K562 (cell line): Measurements from ENCODE around the gene GNRH2. TPM values are rescaled to one million over a fixed set of nuclear protein-coding genes. Genes with fewer than 3 reads are reported as not detected.
A peak's percentile ranks its signal among the peaks of the same experiment; 100 is the strongest.

ENCODE experiments used
- ATAC-seq: fragments of 200-7000 bp; cut with Tn5 transposase; 3 replicates; pipeline ENCODE4 v1.9.1; 2020; ENCODE audit warnings: moderate library complexity
- BruUV-seq: library from RNA; stranded (reverse); fragments of 400-500 nt; replicated peaks from 2 replicates; lab custom pipeline; 2021; lab: Mats Ljungman, UMichigan
- CTCF ChIA-PET: fragments of 300-600 bp; formaldehyde crosslinking; extraction: SDS; loops from one replicate; lab custom pipeline; 2021; ENCODE audit warnings: low intra/inter-chr PET ratio; lab: Yijun Ruan, JAX
- POLR2A ChIA-PET: fragments of 300-600, 350-650 bp; sonication (Branson Sonifier 250); formaldehyde crosslinking; extraction: SDS; loops from one replicate; lab custom pipeline; 2021; ENCODE audit warnings: antibody characterized with exemption, inconsistent platforms; lab: Yijun Ruan, JAX
- DNase-seq, 4 experiments: peaks; one replicate each; pipeline versions ENCODE4 v3.0.0 to v3.0.0-alpha.2; 2011 to 2018; ENCODE audit warnings: low spot score in 3 of 4, mixed read lengths in 3 of 4; ENCODE audit errors: extremely low read depth in 1 of 4
- FAIRE-seq: peaks from 2 replicates; lab custom pipeline; 2011; peaks lifted over from hg19 to GRCh38; lab: Jason Lieb, UNC
- H2AFZ ChIP-seq: 2 replicates; pipeline ENCODE4 v1.6.0; 2011; ENCODE audit warnings: low read depth, low read length, control low read depth, inconsistent platforms
- H3K27ac ChIP-seq: fragments of 200-600 bp; 3 replicates; pipeline ENCODE4 v1.8.0; 2011; ENCODE audit warnings: low read depth, mild to moderate bottlenecking, control low read depth, inconsistent platforms, low read length, moderate library complexity, mixed read lengths; ENCODE audit errors: extremely low read depth
- H3K27me3 ChIP-seq, 2 experiments: fragments of 300-600 bp in 1 of 2; 2 replicates in 1 of 2; 3 replicates in 1 of 2; pipeline versions ENCODE4 v1.6.0 to v1.8.0; 2011; ENCODE audit warnings: inconsistent platforms in 2 of 2, low read length in 2 of 2, mild to moderate bottlenecking in 1 of 2, mixed read lengths in 1 of 2, moderate library complexity in 1 of 2; ENCODE audit not compliant: control insufficient read depth in 2 of 2, insufficient read depth in 2 of 2
- H3K36me3 ChIP-seq: fragments of 300-600 bp; 3 replicates; pipeline ENCODE4 v1.8.0; 2011; ENCODE audit warnings: mild to moderate bottlenecking, low read length, inconsistent platforms; ENCODE audit not compliant: control insufficient read depth, insufficient read depth
- H3K4me1 ChIP-seq, 2 experiments: fragments of 200-600 bp in 1 of 2; replicated peaks in 1 of 2; 2 replicates in 1 of 2; 3 replicates in 1 of 2; pipeline versions ENCODE4 v1.5.1 to v1.8.0; 2011; ENCODE audit warnings: inconsistent platforms in 2 of 2, low read length in 2 of 2, mild to moderate bottlenecking in 1 of 2, mixed read lengths in 1 of 2, moderate library complexity in 1 of 2; ENCODE audit not compliant: control insufficient read depth in 2 of 2, insufficient read depth in 2 of 2
- H3K4me2 ChIP-seq: 2 replicates; pipeline ENCODE4 v1.6.1; 2011; ENCODE audit warnings: low read length, control low read depth, inconsistent platforms, mixed read lengths; ENCODE audit not compliant: insufficient read depth
- H3K4me3 ChIP-seq: fragments of 200-600 bp; sonication (generic), shearing (Covaris generic); 2 replicates; pipeline ENCODE4 v1.5.1; 2016; ENCODE audit warnings: control low read depth, inconsistent platforms
- H3K79me2 ChIP-seq: fragments of 200-600 bp; 3 replicates; pipeline ENCODE4 v1.8.0; 2011; ENCODE audit warnings: low read length, inconsistent platforms; ENCODE audit not compliant: control insufficient read depth, insufficient read depth
- H3K9ac ChIP-seq, 2 experiments: 2 replicates each; pipeline versions ENCODE4 v1.6.0 to v1.6.1; 2011; ENCODE audit warnings: low read depth in 2 of 2, low read length in 2 of 2, control low read depth in 1 of 2, inconsistent platforms in 1 of 2, mild to moderate bottlenecking in 1 of 2, mixed read lengths in 1 of 2; ENCODE audit not compliant: insufficient read depth in 1 of 2
- H3K9me1 ChIP-seq: one replicate; pipeline ENCODE4 v1.6.0; 2011; ENCODE audit warnings: inconsistent platforms, mild to moderate bottlenecking, low read length, moderate library complexity; ENCODE audit not compliant: control insufficient read depth, insufficient read depth
- H3K9me3 ChIP-seq: replicated peaks from 2 replicates; pipeline ENCODE4 v1.5.1; 2011; ENCODE audit warnings: low read depth, low read length, inconsistent platforms; ENCODE audit not compliant: control insufficient read depth, insufficient read depth
- H4K20me1 ChIP-seq: replicated peaks from 2 replicates; pipeline ENCODE4 v1.6.1; 2011; ENCODE audit warnings: low read length, inconsistent platforms, mixed read lengths; ENCODE audit not compliant: control insufficient read depth, insufficient read depth
- ETV5 ChIP-seq: sonication (generic); formaldehyde crosslinking; IDR thresholded peaks from 2 replicates; pipeline ENCODE4 v1.4.0; 2020; ENCODE audit warnings: low read depth, mild to moderate bottlenecking, missing genetic modification reagents
- ZNF232 ChIP-seq: sonication (generic); formaldehyde crosslinking; IDR thresholded peaks from 2 replicates; pipeline ENCODE4 v1.8.0; 2022; ENCODE audit warnings: mild to moderate bottlenecking, missing genetic modification reagents
- WGBS: fragments of 100-300 bp; shearing (Covaris generic); methylation state at CpG from one replicate; pipeline ENCODE4 v1.1.6; 2016; ENCODE audit warnings: low coverage, mixed read lengths; ENCODE audit not compliant: insufficient coverage; ENCODE audit errors: missing lambda C conversion rate; 5-methylcytosine and 5-hydroxymethylcytosine counted together
- in situ Hi-C: fragments of 300-500 bp; cut with MboI; formaldehyde crosslinking; loops from 4 replicates; pipeline ENCODE4 v1.15.0; 2018; ENCODE audit warnings: inconsistent platforms, mixed read lengths
- intact Hi-C: fragments of 100-400 bp; cut with micrococcal nuclease; formaldehyde crosslinking; loops from 2 replicates; pipeline ENCODE4 v1.14.2; 2022
- polyA plus RNA-seq, 8 experiments: library from polyadenylated mRNA; depleted of rRNA in 4 of 8; stranded (reverse) in 5 of 8; unstranded in 3 of 8; fragments of >200 nt; fragmentation: Nextera tagmentation in 2 of 8; fragmentation: Illumina TruSeq in 1 of 8; extraction: Ambion mirVana in 2 of 8; extraction: Trizol in 1 of 8; gene quantifications; 2 replicates each; pipeline versions ENCODE4 v1.2.1 to v1.2.3, GENCODE V29; 2011 to 2014; ENCODE audit warnings: inconsistent platforms in 1 of 8, missing spikeins in 1 of 8
- total RNA-seq, 7 experiments: library from RNA; depleted of rRNA in 6 of 7; stranded (reverse); fragments of >200 nt in 6 of 7; fragmentation: Illumina TruSeq in 2 of 7; extraction: Trizol in 2 of 7; gene quantifications; 2 replicates each; pipeline versions ENCODE4 v1.2.1 to v1.2.3, GENCODE V29; 2011 to 2021; ENCODE audit warnings: low replicate concordance in 1 of 7
- TF ChIP-seq, protein P1 (sequence below): fragments of 250-450 bp; sonication (Bioruptor Pico); IDR thresholded peaks from 2 replicates; pipeline ENCODE4 v1.4.0; 2020; ENCODE audit warnings: mild to moderate bottlenecking, moderate library complexity

GNRH2 gene
- total and polyA plus RNA-seq, 9 of the 15 experiments (the other 6 are each of a cell fraction or from before 2014, with no cell fraction given): 0.11 to 0.50 (median 0.24) TPM; not detected in 5

DNA sequence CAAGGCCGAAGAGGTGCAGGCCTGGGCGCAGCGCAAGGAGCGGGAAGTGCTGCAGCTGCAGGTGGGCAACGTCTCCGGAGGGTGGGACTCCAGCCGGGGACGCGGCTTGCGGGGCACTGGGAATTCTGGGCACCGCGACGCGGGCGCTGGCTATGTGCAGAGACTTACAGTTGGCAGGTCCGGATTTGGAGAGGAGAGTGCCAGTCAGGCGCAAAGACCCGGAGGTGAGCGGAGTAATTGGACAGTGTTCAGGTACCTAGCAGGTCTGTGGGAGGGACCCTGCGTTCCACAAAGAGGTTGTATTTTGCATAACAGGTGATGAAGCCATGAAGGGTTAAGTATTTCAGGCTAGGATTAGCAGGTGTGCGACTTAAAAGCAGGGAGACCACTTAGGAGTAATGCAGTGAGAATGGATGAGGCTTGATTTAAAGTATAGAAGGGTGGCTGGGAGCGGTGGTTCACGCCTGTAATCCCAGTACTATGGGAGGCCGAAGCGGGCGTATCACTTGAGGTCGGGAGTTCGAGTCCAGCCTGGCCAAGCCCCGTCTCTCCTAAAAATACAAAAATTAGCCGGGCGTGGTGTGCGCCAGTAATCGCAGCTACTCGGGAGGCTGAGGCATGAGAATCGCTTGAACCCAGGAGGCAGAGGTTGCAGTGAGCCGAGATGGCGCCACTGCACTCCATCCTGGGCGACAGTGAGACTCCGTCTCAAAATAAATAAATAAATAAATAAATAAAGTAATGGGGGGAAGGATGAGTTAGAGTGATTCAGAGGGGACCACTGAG lies 3.4 kb downstream of the GNRH2 start:
- TF ChIP-seq ZNF232 (CRISPR knock-in tag) (0 out of 2 replicates have a peak, but pooled peaks have one; percentile 11), ETV5 (CRISPR knock-in tag) (0 out of 2 replicates have a peak, but pooled peaks have one; percentile 19)
- TF ChIP-seq, protein P1, sequence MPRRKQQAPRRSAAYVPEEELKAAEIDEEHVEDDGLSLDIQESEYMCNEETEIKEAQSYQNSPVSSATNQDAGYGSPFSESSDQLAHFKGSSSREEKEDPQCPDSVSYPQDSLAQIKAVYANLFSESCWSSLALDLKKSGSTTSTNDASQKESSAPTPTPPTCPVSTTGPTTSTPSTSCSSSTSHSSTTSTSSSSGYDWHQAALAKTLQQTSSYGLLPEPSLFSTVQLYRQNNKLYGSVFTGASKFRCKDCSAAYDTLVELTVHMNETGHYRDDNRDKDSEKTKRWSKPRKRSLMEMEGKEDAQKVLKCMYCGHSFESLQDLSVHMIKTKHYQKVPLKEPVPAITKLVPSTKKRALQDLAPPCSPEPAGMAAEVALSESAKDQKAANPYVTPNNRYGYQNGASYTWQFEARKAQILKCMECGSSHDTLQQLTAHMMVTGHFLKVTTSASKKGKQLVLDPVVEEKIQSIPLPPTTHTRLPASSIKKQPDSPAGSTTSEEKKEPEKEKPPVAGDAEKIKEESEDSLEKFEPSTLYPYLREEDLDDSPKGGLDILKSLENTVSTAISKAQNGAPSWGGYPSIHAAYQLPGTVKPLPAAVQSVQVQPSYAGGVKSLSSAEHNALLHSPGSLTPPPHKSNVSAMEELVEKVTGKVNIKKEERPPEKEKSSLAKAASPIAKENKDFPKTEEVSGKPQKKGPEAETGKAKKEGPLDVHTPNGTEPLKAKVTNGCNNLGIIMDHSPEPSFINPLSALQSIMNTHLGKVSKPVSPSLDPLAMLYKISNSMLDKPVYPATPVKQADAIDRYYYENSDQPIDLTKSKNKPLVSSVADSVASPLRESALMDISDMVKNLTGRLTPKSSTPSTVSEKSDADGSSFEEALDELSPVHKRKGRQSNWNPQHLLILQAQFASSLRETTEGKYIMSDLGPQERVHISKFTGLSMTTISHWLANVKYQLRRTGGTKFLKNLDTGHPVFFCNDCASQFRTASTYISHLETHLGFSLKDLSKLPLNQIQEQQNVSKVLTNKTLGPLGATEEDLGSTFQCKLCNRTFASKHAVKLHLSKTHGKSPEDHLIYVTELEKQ (CRISPR knock-in tag): no peak
- peak overlapping the region; percentile 92 for H3K4me3 ChIP-seq
- intact Hi-C loops (no loop called here), in situ Hi-C loops (no loop called here)
- BruUV-seq: no TSS peak
- peak overlapping the region; percentile 86; the same call in 1 of the 3 replicates for H3K27ac ChIP-seq
- H2AFZ ChIP-seq: peak overlapping the region; percentile 97; the same call in 1 of the 2 replicates
- no peaks in the 10 kb centered on the region for H3K9me1 ChIP-seq
- FAIRE-seq: no peak
- no peak for ATAC-seq
- ChIA-PET CTCF (no interaction called here), POLR2A (no interaction called here)
- 15% methylated on average over 34 of the region's 39 CpGs for WGBS
- H3K4me1 ChIP-seq: peaks cover 18 to 26% of the 10 kb centered on the region in 2 experiments; a peak in 4 of 5 replicates
- H4K20me1 ChIP-seq: no peaks in the 10 kb centered on the region
- peaks cover 30% of the 10 kb centered on the region; the same call in 2 of the 3 replicates for H3K36me3 ChIP-seq
- H3K4me2 ChIP-seq: peak overlapping the region; percentile 91
- H3K79me2 ChIP-seq: peaks cover 22% of the 10 kb centered on the region
- peak in 1 of 4 experiments; percentile 18 for DNase-seq
- no peaks in the 10 kb centered on the region for H3K9me3 ChIP-seq
- H3K27me3 ChIP-seq: no peaks in the 10 kb centered on the region
- H3K9ac ChIP-seq: peak overlapping the region; percentile 73 to 96
